ENCODE data around the gene FAM219A. TPM values are rescaled to one million over a fixed set of nuclear protein-coding genes. Genes with fewer than 3 reads are reported as not detected.
"Not testable (repeated sequence)": the region's sequence is repeated elsewhere in the genome, so short reads cannot be mapped to it uniquely, and the experiment has no call there.

The FAM219A gene
- total RNA-seq, 1 donor from 2014 or later: 9.2 TPM

DNA sequence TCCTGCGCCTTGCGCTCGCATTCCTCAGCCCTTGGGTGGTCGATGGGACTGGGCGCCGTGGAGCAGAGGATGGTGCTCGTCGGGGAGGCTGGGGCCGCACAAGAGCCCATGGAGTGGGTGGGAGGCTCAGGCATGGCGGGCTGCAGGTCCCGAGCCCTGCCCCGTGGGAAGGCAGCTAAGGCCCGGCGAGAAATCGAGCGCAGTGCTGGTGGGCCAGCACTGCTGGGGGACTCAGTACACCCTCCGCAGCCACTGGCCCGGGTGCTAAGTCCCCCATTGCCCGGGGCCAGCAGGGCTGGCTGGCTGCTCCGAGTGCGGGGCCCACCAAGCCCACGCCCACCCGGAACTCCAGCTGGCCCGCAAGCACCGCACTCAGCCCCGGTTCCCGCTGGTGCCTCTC is 24.4 kb upstream of the FAM219A start:
- not testable (repeated sequence) for DNase-seq

DNA sequence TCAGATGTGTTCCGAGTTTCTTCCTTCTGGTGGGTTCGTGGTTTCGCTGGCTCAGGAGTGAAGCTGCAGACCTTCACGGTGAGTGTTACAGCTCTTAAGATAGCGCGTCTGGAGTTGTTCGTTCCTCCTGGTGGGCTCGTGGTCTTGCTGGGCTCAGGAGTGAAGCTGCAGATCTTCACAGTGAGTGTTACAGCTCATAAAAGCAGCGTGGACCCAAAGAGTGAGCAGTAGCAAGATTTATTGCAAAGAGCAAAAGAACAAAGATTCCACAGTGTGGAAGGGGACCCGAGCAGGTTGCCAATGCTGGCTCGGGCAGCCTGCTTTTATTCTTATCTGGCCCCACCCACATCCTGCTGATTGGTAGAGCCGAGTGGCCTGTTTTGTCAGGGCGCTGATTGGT is 23.2 kb upstream of the FAM219A start:
- not testable (repeated sequence) for DNase-seq

DNA sequence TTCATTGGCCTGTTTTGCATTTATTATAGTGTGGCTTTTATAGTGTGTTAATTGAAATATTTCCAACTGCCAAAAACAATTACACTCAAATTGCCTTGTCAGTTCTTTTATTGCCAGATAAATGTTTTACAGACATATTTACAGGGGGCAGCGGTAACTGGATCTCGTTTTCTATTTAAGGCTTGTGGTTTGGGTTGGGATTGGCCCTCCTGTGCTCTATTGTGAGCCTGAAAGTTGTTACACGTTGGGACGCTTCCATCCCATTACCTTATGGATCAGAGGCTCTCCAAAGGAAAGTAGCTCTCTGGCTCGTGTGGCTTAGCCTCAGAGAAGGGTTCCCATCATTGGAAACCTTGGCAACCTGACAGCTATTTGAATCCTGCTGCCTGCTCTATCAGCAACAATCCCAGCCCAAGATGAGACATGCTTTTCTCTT is 21.1 kb upstream of the FAM219A start:
- no peak for DNase-seq

DNA sequence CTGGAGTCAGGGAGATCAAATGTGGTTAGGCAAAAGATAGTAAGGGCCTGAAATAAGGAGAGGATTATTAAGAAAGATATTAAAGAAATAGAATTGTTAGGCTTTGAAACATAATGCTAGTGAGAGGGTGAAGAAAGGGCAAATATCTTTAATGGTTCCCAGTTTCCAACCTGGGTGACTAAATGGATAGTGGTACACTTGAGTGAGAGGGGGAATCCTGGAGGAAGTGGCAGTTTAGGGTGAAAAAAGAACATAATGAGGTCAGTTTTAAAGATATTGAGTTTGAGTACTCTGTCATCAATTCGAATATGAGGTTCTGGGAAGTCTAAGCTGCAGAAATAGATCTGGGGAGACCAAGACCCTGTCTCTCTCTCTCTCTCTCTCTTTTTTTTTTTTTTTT is 19.2 kb upstream of the FAM219A start:
- DNase-seq: no peak

DNA sequence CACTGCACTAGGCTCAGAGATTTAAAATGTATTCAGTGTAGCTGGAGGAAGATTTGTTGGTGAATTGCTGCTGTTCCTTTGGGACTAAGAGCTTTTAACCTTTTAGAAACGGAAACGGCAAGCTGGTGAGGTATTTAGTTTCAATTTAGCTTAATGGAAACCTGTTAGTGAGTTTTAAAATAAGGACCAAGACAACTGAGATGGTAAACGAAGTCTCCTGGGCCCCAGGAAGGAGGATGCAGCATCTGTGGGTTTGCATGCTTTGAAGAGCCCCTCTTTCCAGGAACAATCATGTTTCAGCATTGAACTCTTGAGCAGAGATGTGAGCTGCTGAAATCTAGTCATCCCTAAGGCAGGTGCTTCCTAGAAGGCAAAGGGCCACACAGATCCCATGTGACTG is 16.7 kb upstream of the FAM219A start:
- no peak for DNase-seq

DNA sequence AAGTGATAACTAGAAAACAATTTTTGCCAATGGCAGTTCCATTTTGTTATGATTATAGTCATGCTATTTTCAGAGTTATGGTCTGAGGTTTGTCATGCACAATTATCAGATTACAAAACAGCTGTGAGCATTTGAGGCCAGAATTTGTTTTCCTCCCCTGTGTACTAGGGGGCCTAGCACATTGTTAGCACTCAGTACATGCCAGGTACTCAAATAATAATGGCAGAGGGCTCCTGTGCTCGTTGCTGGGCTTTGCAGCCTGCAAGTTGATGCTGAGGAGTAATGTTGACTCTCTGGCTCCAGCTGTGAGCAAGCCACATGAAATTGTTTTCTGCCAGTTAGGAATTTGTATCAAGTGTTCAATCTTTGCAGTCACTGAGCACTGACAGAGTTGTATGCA is 7.1 kb upstream of the FAM219A start:
- no peak for DNase-seq

DNA sequence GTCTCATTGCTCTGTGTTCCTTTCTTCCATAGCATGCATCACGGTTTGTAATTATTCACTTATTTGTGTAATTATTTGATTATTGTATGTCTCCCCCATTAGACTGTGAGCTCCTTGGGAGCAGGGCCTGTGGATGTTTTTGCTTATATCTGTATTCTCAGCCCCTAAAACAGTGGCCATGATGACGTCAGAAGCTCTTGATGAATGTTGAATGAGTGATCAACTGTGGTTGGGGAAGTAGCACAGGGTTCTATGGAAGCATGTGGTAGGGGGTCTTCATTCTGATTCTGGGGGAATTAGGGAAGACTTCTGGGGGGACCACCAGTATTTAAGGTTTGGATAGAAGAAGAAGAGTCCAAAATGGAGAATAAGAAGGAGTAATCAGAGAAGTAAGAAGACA is 6.2 kb upstream of the FAM219A start:
- DNase-seq: no peak

DNA sequence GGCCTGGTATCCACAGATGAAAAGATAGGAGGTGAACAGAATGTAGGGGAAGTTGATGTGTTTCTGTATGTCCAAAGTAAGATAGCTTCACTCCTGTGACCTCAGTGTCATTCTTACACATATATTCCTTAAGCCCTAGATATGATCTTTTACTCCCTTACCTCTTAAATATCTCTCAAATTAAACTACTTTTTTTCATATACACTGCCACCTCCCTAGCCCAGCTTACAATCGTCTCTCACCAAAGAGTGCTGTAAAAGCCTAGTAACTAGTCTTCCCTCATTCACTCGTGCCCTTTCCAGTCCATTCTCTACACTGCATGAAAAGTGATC is 5.5 kb upstream of the FAM219A start:
- DNase-seq: no peak

DNA sequence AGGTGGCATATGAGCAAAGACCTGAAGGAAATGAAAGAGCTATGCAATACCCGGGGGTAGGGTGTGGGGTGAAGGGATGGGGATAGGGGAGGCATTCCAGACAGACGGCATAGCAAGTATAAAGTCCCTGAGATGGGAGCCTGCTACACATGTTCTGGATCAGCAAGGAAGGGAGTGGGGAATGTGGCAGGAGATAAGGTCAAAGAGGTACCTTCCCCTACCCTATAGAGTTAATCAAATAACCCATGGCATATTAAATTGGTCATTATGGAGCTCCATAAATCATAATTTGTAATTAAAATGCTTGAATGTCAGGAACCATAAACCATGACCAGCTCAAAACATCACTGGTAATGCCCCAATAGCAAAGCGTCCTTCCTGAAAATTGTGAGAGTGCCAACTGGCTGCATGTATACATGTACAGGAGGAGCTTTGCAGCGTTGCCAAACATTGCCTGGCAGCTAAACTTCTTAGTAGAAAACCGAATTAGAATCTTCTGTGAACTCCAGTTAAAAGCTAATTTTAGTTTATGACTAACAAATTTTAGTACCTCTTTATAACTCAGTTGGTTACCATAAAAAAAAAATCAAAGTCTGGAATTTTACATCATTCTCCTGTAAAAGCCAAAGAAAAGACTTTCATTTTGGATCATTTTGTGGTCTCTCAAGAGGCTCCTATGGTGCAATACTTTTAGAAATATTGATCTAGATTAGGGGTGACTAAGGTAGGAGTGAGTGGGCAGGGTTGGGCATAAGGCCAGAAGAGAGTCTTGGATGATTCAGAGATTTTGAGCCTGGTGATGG is 4.9 kb upstream of the FAM219A start:
- no peak for DNase-seq

DNA sequence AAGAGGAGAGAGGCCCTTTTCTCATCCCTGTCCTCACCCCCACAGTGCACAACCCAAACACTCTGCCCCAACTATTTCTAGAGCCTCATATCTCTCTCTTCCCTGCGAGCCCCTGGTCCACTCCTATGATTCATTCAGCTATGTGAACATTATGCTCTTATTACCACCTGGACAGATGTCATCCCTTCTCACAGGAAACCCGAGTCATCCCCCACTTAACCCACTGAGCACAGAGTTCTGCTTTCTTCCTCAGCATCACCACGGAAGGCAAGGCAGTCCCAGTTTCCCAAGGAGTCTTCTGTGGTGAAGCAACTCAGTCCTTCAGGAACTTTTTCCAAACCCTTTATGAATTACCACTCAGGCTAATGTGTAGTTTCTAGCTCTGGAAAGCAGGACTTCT is 1.6 kb upstream of the FAM219A start:
- no peak for DNase-seq

DNA sequence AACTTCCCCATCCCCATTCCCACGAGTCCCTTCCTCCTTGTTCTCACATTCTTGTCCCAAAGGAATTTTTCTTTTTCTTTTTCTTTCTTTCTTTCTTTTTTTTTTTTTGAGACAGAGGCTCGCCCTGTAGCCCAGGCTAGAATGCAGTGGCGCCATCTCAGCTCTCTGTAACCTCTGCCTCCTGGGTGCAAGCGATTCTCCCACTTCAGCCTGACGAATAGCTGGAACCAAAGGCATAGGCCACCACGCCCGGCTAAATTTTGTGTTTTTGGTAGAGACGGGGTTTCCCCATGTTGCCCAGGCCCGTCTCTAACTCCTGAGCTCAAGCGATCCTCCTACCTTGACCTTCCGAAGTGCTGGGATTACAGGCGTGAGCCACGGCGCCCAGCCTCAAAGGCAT is 986 bp upstream of the FAM219A start:
- no peak for DNase-seq

DNA sequence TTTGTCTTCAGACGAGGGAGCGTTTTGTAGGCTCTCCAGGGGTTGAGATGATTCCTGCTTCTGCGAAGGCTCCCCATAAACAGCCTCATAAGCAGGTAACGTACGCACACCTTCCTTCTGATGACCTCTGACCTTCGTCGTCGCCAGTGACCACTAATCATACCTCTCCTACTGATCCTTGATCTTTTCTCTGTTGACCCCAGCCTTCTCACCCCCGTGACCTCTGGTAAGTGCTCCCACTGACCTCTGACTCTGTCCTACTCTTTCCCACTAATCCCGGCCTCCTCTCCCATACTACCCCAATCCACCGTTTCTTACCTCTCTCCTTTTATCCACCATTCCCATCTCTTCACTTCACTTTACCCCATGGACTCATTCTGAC is 580 bp upstream of the FAM219A start:
- DNase-seq: no peak

DNA sequence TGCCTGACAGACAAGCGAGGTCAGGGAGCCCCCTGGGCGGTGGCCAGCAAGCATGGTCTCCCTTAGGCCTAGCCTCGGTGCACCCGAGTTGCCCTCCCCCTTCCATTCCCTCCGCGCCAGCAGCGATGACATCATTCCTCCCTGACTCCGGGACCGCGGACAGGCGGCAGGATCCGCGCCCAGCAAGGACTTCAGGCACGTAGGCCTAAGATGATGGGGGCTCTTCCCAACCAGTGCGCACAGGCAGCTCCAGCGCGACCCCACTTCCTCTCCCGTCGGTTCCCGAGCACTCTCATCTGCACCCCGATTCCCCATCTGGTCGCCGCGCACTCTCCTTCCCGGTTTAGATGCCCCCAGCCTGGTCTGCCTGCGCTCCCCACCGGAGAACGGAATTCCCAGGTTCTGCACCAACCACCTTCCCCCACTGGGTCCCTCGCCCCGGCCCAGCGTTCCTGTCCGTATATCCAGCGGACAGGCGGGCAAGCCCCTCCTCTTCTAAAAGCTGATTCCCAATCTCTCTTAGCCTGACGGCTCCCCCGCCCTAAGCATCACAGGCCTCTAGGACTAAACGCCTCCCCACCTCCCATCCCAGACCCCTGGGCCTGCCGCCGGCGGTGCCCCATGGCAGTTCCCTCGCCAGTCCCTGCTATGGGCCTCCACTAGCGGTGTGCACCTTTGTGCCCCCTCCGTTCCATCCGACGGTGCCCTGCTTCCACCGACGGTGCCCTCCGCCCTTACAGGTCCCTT is 931 bp downstream of the FAM219A start:
- DNase-seq: peak; percentile 83

DNA sequence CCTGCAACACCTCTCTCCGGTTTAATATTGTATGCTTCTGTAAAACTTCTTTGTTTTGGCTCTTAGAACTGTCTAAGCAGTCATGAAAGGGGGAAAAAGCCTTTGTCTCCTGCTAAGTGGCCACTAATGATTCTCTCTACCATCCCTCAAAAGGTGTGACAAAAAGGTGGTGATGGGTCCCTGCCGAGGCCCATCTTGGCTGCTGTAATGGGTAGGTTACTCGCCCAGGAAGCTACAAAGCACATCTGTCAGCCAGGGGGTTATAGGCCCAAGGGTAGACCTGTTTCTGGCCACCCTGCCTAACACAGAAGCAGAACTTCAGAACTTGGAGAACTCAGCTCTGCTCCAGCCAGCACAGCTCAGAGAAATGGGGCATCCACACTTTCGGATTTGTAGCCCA is 1.6 kb downstream of the FAM219A start:
- DNase-seq: no peak

DNA sequence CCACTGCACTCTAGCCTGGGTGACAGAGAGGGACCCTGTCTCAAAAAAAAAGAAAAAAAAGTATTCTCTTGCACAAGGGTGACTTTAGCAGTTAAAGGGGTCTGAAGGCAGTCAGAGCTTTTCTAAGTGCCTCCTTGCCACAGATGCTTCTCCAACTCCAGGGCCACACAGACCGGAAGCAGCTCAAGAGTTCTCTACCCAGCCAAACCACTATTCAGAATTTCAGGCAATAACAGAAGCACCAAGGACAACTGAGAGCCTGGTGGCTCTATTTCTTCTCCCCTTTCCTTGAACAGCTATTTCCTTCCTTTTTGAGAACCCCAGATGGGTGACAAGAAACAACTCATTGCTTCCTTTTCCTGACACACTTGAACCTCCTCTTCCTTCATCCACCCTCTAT is 2.2 kb downstream of the FAM219A start:
- DNase-seq: no peak

DNA sequence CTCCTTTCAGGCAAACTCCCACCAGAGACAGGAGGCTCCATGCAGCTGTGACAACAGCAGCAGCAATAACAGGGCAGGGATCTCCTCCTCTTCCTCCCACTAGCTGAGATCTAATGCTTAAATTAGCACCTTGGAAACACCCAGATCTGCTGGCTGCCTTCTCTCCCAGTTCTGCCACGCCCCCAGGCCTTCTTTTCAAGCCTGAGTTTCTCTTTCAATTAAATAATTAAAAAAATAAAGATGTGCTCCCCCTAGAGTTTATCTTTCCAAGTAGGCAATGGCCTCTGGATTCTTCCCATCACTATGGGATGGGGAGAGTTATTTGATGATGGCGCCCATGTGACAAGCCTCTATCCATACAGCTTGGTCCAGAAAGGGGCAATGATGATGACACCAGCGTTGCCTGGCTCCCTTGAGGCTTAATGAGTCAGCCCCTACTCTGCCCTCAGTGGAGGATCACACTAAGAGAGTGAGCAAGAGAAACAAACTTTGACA is 3.8 kb downstream of the FAM219A start:
- DNase-seq: no peak

DNA sequence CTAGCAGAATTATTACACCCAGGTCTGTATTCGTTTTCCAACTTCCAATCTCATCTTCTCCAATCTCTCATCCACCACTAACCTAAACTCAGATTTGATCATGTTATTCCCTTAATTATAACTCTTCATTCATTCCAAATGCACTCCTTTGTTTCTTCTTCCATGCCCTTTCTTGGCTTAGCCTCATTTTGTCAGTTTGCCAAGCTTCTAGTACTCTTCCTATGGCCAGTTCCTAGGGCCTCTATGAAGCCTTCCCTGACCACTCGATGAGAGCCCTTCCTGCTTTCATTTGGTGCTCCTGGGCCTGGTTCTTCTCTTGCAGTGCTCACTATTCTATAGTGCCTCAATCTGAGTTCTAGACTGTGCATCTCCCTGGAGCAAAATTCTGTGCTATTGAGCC is 5.8 kb downstream of the FAM219A start:
- peak; percentile 62 for DNase-seq

DNA sequence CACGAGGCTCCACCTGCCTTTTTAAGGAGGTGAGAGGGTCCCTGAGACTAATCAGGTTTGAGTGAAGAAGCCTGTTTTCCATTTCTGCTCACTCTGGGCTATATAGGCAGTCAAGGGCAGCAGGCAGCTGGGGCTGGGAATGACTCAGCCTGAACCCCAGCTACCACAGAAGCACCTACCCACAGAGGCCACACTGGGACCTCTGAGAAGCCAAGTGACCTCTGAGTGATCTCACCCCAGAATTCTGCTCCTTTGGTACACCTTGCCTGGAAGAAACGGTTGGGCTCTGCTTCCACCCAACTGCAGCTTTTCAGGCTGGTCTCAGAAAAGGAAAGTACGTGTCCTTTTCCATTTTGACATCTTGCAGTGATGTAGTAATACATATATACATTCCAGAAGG is 6.8 kb downstream of the FAM219A start:
- no peak for DNase-seq

DNA sequence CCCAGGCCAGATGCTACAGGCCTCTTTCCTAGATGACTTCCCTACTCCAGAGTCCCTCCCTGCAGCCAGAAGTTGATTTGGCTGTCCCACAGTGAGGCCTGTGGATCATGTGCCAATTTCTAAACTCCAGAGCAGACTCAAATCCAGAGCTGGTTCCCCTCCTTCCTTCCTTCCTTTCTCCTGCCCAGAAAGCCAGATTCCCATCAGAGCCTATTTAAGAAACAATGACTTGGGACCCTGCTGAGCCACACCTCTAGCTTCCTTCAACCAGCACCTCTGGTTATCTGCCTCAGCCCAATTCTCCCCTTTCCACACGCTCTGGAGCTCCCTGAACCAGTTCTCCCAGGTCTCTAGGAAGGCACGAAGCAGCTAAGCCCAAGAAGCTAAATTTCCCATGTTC is 7.2 kb downstream of the FAM219A start:
- no peak for DNase-seq

DNA sequence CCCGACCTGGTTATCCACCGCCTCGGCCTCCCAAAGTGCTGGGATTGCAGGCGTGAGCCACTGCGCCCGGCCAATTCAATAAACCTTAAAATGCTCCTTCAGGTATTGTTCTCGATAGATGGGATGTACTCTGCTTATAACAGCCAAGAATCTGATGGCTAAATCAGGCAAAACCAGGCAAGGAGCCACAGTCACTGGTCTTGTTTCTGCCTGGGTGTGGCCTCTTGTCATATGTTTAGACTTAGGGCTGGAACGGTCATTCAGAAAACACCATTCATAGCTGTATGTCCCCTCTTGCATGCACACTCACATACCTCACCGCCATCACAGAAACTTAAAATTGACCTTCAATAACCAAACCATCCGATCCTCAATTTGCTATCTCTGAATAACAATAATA is 7.7 kb downstream of the FAM219A start:
- no peak for DNase-seq

DNA sequence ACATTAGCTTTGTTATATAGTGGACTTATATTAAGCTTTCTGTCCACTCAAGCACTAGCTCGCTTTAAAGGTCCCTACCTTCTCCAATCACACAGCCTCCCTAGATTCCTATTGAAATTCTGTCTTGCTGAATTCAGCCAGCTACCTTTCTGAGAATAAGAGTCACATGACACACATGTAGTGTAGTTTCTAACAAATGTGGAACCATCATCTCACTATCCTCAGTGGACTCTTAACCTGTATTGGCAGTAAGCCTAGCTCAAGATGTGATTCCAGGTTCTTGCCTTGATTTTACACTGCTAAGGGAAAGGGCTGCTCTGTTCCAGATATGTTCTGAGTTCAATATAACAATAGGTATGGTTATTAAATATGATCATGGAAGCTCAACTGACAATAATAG is 11.4 kb downstream of the FAM219A start:
- no peak for DNase-seq

DNA sequence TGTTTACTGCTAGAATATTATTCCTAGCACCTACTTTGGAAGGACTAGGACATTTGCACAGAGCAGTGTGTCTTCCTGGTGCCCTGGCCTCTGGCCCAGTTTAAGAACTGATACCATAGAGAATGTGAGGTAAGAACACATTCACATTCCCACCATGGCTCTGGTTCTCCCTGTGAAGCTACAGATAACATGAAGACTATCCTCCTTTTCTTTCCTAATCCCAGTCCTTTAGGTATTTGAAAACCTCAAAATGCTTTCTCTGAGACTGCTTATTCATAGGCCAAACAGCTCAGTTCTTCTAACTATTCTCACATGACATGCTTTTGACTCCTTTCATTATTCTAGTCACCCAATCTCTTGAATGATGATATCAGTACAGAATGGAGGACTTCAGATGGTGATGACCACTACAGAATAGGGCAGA is 11.9 kb downstream of the FAM219A start:
- DNase-seq: no peak

DNA sequence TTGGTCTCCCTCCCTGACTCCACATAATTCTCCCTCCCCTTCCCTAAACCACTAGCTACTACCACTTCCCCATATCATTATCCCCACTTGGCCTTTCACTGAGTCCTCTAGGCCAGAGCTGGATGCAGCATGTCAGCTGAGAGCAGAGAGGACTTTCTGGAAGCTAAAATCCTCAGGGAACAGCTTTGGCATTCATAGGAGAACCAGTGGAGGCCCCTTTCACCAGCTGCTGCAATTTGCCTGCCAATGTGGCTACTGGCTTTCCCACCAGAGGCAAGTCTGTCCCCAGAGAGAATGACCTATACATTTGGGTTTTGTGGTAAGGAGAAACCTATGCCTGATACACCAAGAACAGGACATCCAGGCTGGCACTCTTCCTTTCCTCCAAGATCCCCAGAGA is 14.4 kb downstream of the FAM219A start:
- DNase-seq: no peak

DNA sequence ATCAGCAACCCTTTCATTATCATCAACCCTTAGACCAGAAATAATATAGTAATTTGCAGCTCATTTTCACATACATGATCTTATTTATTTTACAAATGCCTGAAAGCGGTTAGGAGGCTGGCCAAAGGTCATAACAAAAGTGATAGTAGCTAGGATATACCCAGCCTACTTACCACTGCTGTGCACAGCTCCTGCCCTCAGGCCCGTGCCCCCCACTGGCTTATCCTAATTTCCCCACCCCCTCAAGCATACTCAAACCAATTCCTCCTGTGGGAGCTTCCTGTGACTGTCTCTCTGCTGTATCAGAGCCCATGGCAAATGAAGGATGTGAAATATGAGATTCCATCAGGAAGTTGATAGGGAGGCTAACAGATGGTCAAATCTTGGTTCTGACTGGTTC is 14.8 kb downstream of the FAM219A start:
- no peak for DNase-seq

Data from dermis blood vessel endothelial cell (primary cell).